Measurements from ENCODE around the gene SNX6.

GRCh38 chr14:34539407-34540180 is 90.4 kb downstream of the SNX6 start, which contains the start of gene EAPP:
- TF ChIP-seq, protein P1, sequence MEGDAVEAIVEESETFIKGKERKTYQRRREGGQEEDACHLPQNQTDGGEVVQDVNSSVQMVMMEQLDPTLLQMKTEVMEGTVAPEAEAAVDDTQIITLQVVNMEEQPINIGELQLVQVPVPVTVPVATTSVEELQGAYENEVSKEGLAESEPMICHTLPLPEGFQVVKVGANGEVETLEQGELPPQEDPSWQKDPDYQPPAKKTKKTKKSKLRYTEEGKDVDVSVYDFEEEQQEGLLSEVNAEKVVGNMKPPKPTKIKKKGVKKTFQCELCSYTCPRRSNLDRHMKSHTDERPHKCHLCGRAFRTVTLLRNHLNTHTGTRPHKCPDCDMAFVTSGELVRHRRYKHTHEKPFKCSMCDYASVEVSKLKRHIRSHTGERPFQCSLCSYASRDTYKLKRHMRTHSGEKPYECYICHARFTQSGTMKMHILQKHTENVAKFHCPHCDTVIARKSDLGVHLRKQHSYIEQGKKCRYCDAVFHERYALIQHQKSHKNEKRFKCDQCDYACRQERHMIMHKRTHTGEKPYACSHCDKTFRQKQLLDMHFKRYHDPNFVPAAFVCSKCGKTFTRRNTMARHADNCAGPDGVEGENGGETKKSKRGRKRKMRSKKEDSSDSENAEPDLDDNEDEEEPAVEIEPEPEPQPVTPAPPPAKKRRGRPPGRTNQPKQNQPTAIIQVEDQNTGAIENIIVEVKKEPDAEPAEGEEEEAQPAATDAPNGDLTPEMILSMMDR (conservative IDR thresholded peaks at IDR 0.05; ENCODE audit: low read depth, low read length) = no peak
- no peak for TF ChIP-seq EZH2 (IDR thresholded peaks at IDR 0.05; ENCODE audit: borderline replicate concordance, low read depth, low read length, poor library complexity, severe bottlenecking)
